Measurements from ENCODE around the gene TSC22D3.

DNA sequence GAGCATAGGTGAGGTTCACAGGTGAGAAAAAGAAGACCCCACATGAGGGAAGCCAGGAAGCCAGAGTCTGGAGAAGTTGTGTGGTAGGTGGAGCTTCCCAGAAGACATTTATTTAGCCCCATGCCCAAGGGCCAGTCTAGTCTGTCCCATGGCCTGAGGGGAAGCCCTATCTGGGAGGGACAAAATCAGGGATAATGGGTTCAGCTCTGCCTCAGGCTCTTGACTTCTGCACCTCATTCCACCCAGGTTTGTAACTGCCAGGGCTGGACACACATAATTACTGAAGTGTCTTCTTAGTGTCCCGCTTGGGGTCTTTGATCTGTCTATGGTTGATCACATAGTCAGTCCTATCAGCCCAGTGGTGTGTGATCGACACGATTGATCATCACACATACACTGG lies 36.0 kb downstream of the TSC22D3 start:
- TF ChIP-seq, protein P1, sequence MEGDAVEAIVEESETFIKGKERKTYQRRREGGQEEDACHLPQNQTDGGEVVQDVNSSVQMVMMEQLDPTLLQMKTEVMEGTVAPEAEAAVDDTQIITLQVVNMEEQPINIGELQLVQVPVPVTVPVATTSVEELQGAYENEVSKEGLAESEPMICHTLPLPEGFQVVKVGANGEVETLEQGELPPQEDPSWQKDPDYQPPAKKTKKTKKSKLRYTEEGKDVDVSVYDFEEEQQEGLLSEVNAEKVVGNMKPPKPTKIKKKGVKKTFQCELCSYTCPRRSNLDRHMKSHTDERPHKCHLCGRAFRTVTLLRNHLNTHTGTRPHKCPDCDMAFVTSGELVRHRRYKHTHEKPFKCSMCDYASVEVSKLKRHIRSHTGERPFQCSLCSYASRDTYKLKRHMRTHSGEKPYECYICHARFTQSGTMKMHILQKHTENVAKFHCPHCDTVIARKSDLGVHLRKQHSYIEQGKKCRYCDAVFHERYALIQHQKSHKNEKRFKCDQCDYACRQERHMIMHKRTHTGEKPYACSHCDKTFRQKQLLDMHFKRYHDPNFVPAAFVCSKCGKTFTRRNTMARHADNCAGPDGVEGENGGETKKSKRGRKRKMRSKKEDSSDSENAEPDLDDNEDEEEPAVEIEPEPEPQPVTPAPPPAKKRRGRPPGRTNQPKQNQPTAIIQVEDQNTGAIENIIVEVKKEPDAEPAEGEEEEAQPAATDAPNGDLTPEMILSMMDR (IDR thresholded peaks at IDR 0.05; ENCODE audit: low read depth, low read length), result no peak
- TF ChIP-seq POLR2A (IDR thresholded peaks at IDR 0.05; ENCODE audit: extremely low read depth, insufficient read length) (no peak), MYC (IDR thresholded peaks at IDR 0.05; ENCODE audit: low read depth, low read length) (no peak)
- TF ChIP-seq, protein P2, sequence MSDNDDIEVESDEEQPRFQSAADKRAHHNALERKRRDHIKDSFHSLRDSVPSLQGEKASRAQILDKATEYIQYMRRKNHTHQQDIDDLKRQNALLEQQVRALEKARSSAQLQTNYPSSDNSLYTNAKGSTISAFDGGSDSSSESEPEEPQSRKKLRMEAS (IDR thresholded peaks at IDR 0.05; ENCODE audit: low read depth, low read length), result no peak
